Amygdala (tissue), 56 donors: ENCODE measurements around the gene FXN.
"Not testable (repeated sequence)": the region's sequence is repeated elsewhere in the genome, so short reads cannot be mapped to it uniquely, and the experiment has no call there.

Experiments
- DNase-seq, 56 donors: peaks; one replicate each; lab custom pipeline; 2025; lab: John Stamatoyannopoulos, UW

Gene FXN

GRCh38 chr9:69020301-69021145 lies 15.0 kb upstream of the FXN start:
- DNase-seq, result no peak

- no peak for DNase-seq
Observed at GRCh38 chr9:69023650-69024049, 11.9 kb upstream of the FXN start.

- DNase-seq, result peak in 8 of 56 donors; percentile 4 to 50 (median 22)
Observed at GRCh38 chr9:69027355-69028097, 8.0 kb upstream of the FXN start.

GRCh38 chr9:69028754-69029153 lies 6.8 kb upstream of the FXN start:
- no peak for DNase-seq

- DNase-seq, result no peak
Observed at GRCh38 chr9:69029535-69029934, 6.0 kb upstream of the FXN start.

- no peak for DNase-seq
Observed at GRCh38 chr9:69030851-69031645, 4.5 kb upstream of the FXN start.

GRCh38 chr9:69034071-69034470 lies 1.5 kb upstream of the FXN start:
- no peak for DNase-seq

GRCh38 chr9:69036309-69036708 lies 757 bp downstream of the FXN start:
- DNase-seq, result peak in 1 of 56 donors; percentile 49

- DNase-seq, result no peak
Observed at GRCh38 chr9:69036799-69037198, 1.2 kb downstream of the FXN start.

- DNase-seq, result no peak
Observed at GRCh38 chr9:69040646-69041045, 5.1 kb downstream of the FXN start.

- DNase-seq, result no peak
Observed at GRCh38 chr9:69044240-69045219, 9.0 kb downstream of the FXN start.

GRCh38 chr9:69045821-69046220 lies 10.3 kb downstream of the FXN start:
- no peak for DNase-seq

GRCh38 chr9:69046723-69047122 lies 11.2 kb downstream of the FXN start:
- DNase-seq, result no peak

- DNase-seq, result peak in 1 of 56 donors; percentile 3
Observed at GRCh38 chr9:69047371-69047770, 11.8 kb downstream of the FXN start.

GRCh38 chr9:69049094-69049493 lies 13.5 kb downstream of the FXN start:
- no peak for DNase-seq

- DNase-seq, result not testable (repeated sequence)
Observed at GRCh38 chr9:69050936-69051335, 15.4 kb downstream of the FXN start.

GRCh38 chr9:69054989-69055388 lies 19.4 kb downstream of the FXN start:
- DNase-seq, result no peak

GRCh38 chr9:69056191-69056815 lies 20.8 kb downstream of the FXN start:
- DNase-seq, result no peak

- no peak for DNase-seq
Observed at GRCh38 chr9:69058101-69058500, 22.5 kb downstream of the FXN start.
